Pulmonary artery endothelial cell (primary cell): ENCODE results near the gene SMIM32. TPM values are rescaled to one million over a fixed set of nuclear protein-coding genes. Genes with fewer than 3 reads are reported as not detected.

Source experiments
- DNase-seq: peaks from one replicate; pipeline ENCODE4 v3.0.0-alpha.2; 2011; ENCODE audit warnings: low read depth, low spot score
- total RNA-seq: library from RNA; depleted of rRNA; stranded (reverse); fragments of >200 nt; gene quantifications from 2 replicates; pipeline ENCODE4 v1.2.3, GENCODE V29; 2014

The SMIM32 gene
- total RNA-seq: not detected in 2 replicates

DNA sequence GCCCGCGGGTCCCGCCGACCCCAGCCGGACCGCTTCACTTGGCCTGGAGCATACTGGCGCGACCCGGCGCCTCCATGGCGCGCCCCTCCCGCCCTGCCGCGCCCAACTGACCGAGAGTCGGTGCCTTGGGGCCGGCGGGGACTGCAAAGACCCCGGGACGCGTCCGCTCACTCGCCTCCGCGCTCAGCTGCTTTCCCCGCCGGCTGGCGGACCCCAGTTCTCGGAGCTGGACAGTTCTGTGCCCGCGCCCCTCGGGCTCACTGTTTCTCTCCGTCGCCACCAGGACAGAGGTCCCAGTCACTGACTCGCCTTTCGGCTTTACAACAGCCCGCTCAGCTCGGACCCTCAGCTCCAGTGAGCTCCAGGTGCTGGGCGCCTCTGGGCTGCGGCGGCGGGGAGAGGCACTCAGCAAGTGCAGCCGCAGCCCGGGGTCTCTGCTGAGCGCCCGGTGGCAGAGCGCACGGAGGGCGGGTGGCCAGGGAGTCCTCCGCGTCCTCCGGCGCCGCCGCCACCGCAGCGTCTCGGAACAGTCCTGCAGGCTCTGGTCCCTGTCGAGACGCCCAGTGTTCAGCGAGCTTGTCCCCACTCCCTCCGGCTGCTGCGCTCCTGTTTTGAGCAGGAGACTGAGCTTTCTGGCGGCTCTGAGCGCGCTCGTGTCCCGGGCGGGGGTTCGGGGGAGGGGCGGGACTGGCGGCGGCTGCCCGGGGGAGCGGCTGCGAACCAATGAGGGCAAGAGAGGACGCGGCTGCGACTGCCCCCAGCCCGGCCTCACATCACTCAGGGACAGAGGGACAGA, at the start of gene SMIM32:
TSS of gene SMIM32 (minus strand) at position 637 of the 796 bp plus-strand sequence. CDS start 638 bp downstream, outside the sequence.
- no peak for DNase-seq

DNA sequence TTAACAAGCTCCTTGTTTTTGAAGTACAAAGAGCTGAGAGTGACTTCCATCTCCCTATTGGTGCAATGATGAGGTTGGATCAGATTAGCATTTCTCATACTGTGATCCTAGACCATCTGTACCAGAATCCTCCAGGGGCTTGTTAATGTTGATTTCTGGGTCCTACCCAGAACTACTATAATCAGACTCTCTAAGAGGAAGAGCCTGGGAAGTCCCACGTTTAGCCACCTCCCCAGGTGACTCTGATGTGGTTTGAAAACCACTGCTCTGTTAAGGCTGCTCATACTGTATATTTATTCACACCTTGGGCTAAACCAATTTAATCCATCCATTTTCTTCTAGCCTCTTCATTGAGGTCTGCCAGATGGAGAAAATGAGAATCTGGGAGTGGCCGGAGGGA, 49.6 kb upstream of the SMIM32 start:
- DNase-seq: no peak

DNA sequence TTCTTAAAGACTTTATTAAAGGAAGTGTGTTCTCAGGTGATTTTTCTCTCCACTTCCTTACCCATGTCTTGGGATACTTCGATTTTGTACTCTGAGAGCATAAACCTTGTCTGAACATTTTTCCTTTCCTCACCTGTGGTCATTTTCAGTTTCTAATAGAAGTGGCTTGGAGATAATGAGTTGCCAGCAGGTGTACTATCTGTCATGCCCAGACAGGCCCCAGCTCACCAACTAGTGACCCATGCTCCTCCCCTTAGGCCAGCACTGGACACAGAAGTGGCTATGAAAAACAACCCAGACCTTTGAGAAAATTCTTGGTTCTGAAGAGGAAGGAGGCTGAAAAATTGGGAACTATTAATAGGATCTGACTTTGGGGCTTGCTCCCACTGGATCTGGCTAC, 49.2 kb upstream of the SMIM32 start:
- DNase-seq: no peak

DNA sequence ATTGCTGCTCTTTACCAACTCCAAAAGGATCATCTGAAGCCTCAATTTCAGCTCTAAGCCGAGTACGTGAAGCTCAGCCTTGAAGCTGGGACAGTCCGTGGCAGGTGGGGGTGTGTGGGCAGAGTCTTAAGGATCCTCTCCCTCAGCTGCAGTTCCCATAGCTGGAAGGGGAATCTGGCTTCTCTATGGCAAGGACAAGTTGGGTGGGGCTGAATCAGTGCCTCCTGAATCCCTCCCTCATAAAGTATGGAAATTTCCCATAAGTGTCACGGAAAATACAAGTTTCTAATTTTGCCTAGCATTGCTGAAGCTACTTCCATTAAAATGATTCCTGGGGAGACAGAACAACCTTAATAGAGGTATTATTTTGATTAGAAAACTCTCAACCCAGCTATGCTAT, 47.9 kb upstream of the SMIM32 start:
- DNase-seq: no peak

DNA sequence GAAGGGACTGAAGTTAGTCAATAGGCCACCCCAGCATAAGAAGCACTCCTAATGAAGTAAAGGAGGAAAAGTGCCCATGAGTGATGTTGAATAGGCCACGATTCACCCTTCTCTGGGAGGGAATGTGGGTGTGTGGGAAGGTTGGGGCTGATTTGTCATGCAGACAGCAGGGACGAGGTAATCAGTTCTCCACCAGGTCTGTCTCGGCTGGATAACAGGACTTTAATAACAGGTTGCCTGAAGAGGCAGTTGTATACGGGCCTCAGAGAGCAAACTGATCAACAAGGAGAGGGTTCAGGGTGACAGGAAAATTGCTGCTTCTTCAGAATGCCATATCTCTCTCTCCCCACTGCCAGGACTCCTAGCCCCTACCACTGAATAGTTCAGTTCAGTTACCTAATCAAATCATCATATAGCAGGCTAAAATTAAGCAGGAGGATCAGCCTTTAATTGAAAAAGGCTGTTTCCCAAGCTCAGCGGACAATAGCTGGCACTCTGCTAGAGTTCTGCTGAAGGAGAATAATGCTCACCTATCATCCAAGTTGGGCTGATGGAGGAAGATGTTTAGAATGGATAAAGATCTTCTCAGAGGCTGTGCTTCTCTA, 43.6 kb upstream of the SMIM32 start:
- no peak for DNase-seq

DNA sequence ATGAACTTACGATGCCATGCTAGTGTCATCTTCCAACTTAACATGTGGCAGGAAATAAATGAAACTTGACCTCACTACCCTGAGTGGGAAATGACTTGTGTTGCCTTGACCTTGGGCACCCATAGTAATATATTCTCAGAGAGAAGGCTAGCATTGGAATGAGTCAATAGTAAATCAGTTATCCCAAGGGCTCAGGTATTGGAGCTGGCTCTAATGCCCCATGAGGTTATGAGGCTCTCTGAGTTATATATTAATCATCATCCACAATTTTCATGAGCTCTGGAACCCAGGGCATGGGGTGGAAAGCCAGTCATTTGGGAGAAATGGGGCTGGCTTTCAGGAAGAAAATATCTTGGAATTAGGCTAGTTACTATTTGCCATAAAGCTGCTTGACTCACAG, 42.4 kb upstream of the SMIM32 start:
- DNase-seq: no peak

DNA sequence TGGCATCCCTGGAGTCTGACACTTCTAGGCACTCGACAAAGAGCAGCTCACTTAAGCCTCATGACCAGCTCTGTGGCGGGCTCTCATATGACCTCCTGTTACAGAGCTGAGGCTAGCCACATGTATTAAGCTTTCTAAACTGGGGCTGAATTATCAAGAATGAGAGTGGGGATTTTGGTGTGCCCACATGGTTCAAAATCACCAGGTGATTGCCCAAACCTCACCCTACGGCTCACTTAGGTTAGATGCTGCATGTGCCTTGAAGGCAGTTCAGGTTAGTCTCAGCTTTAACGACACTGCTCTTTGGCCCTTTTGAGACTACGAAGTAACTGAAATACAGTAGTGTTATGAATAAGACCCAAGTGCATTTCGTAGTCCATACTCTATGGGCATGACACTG, 39.4 kb upstream of the SMIM32 start:
- DNase-seq: no peak

DNA sequence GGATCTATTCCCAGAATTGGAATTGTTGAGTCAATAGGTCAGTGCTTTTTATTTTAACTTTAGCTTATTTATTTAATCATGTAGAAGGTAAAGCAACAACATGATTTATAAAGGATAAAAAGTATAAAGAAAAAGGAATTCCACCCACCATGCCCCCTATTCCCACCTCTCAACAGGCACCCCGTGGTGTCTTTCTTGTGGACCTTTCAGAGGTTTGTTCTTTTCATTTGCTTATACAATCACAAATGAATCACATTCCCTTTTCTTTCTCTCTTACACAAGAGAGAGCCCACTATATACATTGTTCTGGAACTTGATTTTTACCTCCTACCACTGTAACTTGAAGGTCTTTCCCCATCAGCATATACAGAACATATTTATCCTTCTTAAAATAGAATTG, 37.2 kb upstream of the SMIM32 start:
- DNase-seq: no peak

DNA sequence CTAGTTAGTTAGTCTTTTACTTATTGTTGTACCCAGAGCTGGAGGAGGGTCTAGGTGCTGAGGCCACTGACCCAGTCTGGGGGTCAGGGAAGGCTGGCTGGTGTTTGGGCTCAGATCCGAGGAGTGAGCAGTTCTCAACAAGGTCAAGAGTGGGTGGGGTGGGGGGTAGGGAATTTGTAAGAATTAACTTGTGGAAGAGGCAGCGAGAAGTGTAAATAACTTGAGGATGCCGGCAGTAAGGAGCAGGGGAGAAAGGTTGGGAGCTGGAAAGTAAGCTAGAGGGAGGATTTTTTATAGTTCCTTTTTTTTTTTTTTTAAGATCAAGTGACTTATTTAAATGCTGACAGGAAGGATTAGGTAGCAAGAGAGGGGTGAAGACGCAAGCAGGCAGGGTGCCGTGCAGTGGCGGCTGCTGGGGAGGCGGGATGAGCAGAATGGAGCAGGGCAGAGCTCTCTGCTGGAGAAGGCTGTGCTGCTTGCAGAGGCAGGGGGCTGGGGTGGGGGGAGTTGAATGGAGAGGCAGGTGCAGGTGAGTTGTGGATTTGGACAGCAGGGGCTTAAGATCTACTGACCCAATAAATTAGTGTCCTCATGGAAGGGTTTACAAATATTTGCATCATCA, 35.3 kb upstream of the SMIM32 start:
- no peak for DNase-seq

DNA sequence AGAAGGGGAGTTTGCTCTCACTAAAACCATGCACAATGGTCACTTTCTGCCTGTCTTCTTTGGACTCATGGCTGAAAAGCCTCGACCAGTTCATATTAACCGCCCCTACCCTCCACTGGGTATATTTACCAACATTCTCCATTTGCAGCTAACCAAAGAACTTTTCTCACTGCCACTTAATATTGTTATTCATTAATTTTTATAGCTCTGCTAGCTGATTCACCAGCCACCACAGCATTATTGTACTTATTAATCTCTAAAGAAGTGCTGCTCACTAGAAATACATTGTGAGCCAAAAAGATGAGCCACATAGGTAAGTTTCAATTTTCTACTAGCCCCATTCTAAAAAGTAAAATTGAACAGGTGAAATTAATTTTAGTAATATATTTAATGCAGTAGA, 33.4 kb upstream of the SMIM32 start:
- no peak for DNase-seq

DNA sequence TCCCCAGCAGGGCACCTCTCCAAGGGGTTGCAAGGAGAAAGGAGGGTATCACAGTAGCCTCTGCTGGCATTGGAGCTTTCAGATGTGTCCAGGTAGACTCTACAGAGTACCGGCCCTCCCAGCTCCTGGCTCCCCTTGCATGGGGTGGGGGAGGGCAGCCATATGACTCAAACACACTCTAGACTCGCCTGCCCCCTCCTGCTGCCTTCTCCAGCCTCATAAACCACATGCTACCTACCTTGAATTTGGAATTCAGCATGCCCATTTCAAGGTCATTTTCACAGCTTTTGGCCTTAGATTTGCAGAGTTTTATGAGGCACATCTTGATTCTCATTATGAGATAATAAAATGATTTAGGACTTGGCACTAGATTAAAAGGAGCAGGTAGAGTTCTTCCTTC, 32.8 kb upstream of the SMIM32 start:
- no peak for DNase-seq

DNA sequence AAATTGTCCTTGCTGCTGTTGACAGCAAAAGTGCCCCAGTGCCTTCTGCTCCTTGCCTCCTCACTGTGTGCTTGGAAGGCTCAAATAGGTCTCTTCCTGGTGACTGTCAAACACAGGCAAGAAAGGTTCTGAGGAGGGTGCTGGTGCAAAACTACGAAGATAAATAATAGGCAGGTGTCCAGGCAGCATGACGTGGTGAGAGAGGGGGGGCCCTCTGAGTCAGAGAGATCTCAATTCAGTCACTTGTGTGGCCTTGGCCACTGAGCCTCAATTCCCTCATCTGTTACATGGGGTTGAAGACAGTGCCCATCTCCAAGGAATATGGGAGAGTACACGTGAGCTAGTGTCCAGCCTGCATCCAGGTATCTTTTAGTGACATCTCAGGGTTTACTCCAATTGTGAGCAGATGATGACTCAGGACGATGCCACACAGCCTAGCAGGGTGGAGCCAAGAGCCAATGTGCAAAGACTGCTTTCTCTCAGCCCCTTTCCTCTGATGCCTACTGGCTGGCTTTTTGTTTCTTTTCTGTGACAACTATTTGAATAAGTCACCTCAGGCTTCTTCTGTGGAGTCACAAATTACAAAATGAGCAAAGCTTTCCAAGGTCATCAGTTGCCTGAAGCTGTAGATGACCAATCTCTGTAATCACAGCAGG, 29.7 kb upstream of the SMIM32 start:
- DNase-seq: no peak

DNA sequence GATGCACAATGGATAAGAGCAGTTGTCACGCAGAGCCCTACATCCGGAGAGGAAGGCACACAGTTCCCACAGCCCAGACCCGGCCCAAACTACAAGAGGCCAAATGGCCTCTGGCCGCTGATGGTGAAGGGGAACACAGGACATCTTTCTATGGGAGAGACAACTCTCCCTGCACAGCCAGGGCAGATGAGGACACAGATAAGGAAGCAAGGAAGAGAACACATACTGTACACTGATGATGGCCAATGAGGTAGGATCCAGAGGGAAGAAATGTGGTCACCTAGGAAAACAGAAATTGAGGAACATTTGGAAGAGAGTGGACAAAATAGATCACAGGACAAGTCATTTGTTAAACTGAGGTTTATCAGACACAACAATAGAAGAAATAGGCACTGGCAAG, 28.4 kb upstream of the SMIM32 start:
- no peak for DNase-seq

DNA sequence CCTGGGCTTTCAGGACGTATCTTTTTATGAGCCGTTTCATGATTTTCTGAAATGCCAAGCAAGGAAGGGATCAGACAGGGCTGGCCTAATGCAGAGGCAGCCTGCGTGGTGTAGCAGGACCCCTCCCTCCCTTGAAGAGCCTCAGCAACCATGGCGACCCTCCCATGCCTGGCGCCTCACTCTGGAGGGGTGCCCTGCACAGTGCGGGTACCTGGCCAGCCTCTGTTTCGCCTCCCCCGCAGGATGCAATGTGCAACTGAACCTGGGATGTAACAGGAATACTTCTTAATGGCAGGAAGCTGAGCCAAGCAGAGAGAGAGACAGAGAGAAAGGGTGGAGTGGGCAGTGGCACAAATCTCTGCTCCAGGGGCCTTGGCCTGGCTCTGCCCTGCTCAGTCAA, 23.3 kb upstream of the SMIM32 start:
- DNase-seq: no peak

DNA sequence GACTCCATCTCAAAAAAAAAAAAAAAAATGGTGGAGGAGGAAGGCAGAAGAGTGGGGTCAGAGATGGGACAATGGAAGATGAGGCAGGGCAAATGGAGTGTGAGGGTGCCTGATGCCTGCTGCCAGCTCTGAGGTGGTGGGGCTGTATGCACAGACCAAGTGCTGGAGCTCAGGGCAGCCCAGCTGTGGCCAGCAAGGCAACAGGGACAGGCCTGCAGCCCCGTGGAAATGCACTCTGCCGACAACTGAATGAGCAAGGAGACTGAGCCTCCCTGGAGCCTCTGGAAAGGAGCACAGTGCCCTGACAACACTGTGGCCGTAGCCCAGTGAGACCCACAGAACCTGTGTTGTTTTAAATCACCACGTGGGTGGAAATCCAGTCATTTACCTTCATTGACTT, 22.9 kb upstream of the SMIM32 start:
- no peak for DNase-seq

DNA sequence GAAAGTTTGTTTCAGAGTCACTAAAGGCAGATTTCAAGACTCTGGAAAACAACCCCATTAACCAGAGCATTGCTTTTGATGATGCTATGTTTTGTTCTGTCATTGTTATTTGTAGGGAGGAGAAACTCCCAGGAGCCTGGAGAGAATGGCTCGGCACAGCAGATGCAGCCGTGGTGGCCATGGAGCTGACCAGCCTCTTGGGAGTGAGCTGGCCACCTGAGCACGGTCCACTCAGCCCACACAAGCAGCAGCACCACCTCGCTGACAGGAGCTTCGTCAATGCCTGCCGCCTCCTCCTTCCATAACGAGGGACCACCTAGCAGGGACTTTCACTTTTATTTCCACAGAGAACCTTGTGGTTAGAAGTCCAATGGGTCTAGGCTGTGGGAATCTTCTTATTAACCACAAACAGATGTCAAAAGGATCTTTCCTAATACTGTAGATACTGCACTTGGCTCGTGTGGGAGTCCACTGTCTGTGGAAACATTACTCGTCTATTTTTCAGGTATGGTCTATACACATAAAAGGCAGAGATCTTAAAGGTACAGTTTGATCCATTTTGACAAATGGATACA, 21.0 kb upstream of the SMIM32 start:
- DNase-seq: no peak

DNA sequence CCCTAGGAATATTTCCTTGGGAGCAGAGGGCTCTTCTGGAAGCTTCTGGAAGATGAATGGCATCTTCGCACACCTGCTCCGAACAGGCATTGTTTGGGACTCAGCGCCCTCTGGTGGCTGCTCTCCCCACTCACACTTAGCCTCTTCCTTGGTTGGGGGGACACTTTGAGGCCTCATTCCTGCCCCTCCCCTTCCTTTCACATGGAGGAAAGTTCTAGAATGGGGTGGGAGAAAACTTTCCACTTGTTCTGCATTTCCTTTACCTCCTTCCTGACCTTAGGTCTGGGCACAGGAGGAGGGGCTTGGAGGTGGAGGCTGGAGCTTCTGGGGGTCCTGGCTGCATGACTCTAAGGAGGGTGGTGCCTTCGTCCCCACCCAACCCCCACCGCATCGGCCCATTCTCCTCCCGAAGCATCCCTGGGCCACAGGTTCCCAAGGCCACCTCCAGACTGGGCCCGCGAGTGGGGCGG, 19.3 kb upstream of the SMIM32 start:
- DNase-seq: peak; percentile 24

DNA sequence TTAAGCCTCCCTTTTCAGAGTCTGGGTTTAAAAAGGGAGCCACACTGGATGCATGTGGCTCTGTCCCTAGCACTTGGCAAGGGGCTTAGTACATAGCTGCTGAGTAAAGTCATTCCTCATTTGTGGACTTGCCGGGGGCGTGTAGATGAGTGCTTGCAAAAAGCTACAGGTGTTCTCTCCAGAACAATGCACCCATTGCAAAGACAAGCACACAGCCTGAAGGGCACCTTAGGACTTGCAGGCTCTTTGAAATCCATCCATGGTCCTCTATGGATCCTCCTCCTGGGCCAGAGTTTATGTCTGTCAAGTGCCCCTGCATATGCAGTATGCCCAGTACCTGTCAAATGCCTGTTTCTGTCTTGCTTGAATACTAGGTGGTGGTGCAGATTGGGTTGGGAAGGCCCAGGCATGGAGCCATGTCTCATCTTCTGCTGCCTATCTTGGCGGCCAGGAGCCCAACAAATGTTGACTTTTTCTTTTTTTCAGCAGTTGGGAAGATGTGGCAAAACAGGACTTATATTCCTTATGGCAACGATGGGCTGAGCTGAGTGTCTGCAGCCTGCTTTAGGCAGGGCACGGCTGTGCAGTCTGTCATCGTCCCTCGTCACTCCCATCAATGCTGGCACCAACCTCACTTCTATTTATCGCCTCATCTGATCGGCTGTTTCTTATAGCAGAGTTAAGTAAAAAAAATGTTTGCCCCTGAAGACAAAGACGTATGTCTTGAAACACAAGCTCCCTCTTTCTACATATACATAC, 18.5 kb upstream of the SMIM32 start:
- DNase-seq: no peak

DNA sequence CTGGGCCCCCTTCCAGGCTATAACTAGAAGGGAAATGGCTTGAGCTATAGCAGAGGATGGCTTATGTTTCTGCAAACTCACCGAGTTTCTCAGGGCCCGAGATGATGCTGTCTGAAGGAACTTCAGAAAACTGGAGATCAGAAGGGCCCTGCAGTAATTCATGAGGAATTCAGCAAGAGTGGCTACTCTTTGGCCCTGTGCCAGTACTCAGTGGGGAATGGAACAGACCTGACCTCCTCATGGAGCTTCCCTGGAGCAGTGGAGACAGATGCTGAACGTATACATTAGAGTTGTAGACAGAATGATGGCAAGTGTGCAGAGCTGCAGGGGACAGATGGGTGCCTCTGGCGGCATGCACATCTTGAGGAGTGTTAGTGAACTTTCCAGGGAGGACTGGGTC, 17.3 kb upstream of the SMIM32 start:
- no peak for DNase-seq

DNA sequence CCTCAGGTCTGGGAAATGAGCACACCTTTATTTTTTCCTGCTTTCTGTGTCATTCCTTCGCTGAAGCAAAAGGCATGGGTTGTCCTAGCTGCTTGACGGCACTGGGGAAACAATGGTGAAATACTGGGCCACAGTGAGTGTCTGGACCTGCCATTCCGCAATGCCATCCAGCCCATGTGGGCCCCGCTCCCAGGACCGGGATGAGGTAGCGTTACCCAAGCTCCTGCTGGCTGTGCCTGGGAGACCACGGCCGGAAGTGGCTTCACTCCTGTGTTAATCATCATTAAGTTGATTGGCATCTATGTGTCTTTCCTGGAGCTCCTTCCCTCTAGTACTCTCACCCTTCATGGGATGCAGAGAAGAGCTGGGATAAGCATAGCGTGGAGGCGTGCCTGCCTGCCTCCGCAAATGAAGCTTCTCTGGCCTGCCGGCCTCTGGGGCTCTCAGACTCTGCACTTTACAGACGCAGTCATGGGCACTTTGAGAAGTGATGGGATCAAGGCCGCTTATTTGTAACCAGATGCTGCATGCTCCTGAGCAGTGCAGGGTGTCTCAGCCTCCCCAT, 16.5 kb upstream of the SMIM32 start:
- no peak for DNase-seq

DNA sequence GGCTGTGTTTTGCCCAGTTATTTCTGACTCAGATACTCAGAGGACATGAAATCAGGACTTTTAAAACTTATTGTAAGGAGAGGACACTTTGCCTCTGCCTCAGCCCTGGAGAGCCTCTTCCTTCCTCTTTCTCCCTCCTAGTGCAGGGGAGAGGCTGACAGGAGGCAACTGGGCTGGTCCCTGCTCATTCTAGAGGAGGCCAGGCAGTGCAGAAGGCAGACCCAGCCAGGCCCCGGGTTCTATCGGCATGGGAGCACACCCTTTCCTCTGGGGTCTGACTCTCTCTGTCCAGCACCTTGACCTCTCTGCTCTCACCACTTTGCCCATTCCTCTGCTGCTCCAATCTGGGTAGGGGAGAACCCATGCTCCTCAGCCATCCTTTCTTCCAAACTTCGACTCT, 16.0 kb upstream of the SMIM32 start:
- no peak for DNase-seq
